ENCODE data around the gene CTXND1.

The CTXND1 gene

GRCh38 chr15:80177156-80177555 is 74.9 kb downstream of the CTXND1 start:
- TF ChIP-seq, protein P1, sequence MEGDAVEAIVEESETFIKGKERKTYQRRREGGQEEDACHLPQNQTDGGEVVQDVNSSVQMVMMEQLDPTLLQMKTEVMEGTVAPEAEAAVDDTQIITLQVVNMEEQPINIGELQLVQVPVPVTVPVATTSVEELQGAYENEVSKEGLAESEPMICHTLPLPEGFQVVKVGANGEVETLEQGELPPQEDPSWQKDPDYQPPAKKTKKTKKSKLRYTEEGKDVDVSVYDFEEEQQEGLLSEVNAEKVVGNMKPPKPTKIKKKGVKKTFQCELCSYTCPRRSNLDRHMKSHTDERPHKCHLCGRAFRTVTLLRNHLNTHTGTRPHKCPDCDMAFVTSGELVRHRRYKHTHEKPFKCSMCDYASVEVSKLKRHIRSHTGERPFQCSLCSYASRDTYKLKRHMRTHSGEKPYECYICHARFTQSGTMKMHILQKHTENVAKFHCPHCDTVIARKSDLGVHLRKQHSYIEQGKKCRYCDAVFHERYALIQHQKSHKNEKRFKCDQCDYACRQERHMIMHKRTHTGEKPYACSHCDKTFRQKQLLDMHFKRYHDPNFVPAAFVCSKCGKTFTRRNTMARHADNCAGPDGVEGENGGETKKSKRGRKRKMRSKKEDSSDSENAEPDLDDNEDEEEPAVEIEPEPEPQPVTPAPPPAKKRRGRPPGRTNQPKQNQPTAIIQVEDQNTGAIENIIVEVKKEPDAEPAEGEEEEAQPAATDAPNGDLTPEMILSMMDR (IDR thresholded peaks at IDR 0.05; ENCODE audit: low read length): no peak
- TF ChIP-seq EZH2 (optimal IDR thresholded peaks at IDR 0.05; ENCODE audit: low read depth, low read length) (no peak), EZH2phosphoT487 (IDR thresholded peaks at IDR 0.05; ENCODE audit: low read length) (no peak)
- Histone ChIP-seq H3K9ac (ENCODE audit: low read length) (no peak overlapping the region), H3K4me3 (ENCODE audit: low read length) (no peak overlapping the region), H4K20me1 (ENCODE audit: insufficient read depth, low read length) (no peaks in the 10 kb centered on the region), H3F3A (ENCODE audit: insufficient read depth, low read length) (no peaks in the 10 kb centered on the region), H3K9me2 (replicated peaks; ENCODE audit: insufficient read depth, low read length) (no peaks in the 10 kb centered on the region), H3K27me3 (replicated peaks; ENCODE audit: insufficient read depth, low read length) (no peaks in the 10 kb centered on the region), H3K36me3 (replicated peaks; ENCODE audit: insufficient read depth, low read length) (peaks cover 2% of the 10 kb centered on the region; the same call in 1 of the 2 replicates), H3K4me2 (ENCODE audit: low read depth, low read length) (no peak overlapping the region), H3K79me2 (ENCODE audit: low read length) (no peaks in the 10 kb centered on the region), H2AFZ (ENCODE audit: low read length) (no peak overlapping the region), H3K4me1 (ENCODE audit: low read length) (no peaks in the 10 kb centered on the region), H3K27ac (ENCODE audit: low read length) (no peak overlapping the region), H3K9me3 (replicated peaks; ENCODE audit: insufficient read depth, low read length) (no peaks in the 10 kb centered on the region)
- no peak for DNase-seq

DNA sequence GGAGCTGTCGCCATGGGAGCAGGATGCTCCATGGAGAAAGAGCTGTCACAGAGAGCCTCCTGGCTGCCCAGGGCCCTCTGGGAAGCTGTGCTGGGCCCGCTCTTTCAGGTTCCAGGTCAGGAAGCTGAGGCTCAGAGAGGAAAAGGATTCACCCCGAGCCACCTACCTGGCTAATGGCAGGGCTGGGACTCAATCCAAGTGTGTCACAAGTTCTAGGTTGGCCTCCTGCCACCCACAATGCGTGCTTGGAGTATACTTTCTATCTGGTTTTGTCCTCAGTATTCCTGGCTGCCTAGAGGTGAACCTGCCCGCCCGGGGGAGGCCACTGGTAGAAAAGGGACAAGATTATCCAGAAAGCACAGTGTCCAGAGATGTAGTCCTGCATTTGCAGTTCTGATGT is 75.6 kb downstream of the CTXND1 start:
- Histone ChIP-seq H3K27ac (ENCODE audit: low read length) (no peak overlapping the region), H3K4me2 (ENCODE audit: low read depth, low read length) (no peak overlapping the region), H3K36me3 (replicated peaks; ENCODE audit: insufficient read depth, low read length) (peaks cover 2% of the 10 kb centered on the region; the same call in 1 of the 2 replicates), H3K4me1 (ENCODE audit: low read length) (no peaks in the 10 kb centered on the region), H3K9me3 (replicated peaks; ENCODE audit: insufficient read depth, low read length) (no peaks in the 10 kb centered on the region), H3K9me2 (replicated peaks; ENCODE audit: insufficient read depth, low read length) (no peaks in the 10 kb centered on the region), H3K4me3 (ENCODE audit: low read length) (no peak overlapping the region), H3K27me3 (replicated peaks; ENCODE audit: insufficient read depth, low read length) (no peaks in the 10 kb centered on the region), H3K9ac (ENCODE audit: low read length) (no peak overlapping the region), H3K79me2 (ENCODE audit: low read length) (no peaks in the 10 kb centered on the region), H2AFZ (ENCODE audit: low read length) (no peak overlapping the region), H4K20me1 (ENCODE audit: insufficient read depth, low read length) (no peaks in the 10 kb centered on the region), H3F3A (ENCODE audit: insufficient read depth, low read length) (no peaks in the 10 kb centered on the region)
- TF ChIP-seq, protein P1 (IDR thresholded peaks at IDR 0.05; ENCODE audit: low read length): no peak
- TF ChIP-seq EZH2phosphoT487 (IDR thresholded peaks at IDR 0.05; ENCODE audit: low read length) (no peak), EZH2 (optimal IDR thresholded peaks at IDR 0.05; ENCODE audit: low read depth, low read length) (no peak)
- DNase-seq: no peak

- Histone ChIP-seq H3F3A (ENCODE audit: insufficient read depth, low read length) (no peaks in the 10 kb centered on the region), H3K9ac (ENCODE audit: low read length) (no peak overlapping the region), H4K20me1 (ENCODE audit: insufficient read depth, low read length) (no peaks in the 10 kb centered on the region), H3K4me2 (ENCODE audit: low read depth, low read length) (no peak overlapping the region), H3K27ac (ENCODE audit: low read length) (no peak overlapping the region), H3K79me2 (ENCODE audit: low read length) (no peaks in the 10 kb centered on the region), H3K4me1 (ENCODE audit: low read length) (no peaks in the 10 kb centered on the region), H3K9me2 (replicated peaks; ENCODE audit: insufficient read depth, low read length) (no peaks in the 10 kb centered on the region), H3K36me3 (replicated peaks; ENCODE audit: insufficient read depth, low read length) (no peaks in the 10 kb centered on the region), H3K27me3 (replicated peaks; ENCODE audit: insufficient read depth, low read length) (no peaks in the 10 kb centered on the region), H3K9me3 (replicated peaks; ENCODE audit: insufficient read depth, low read length) (no peaks in the 10 kb centered on the region), H3K4me3 (ENCODE audit: low read length) (no peak overlapping the region), H2AFZ (ENCODE audit: low read length) (no peak overlapping the region)
- no peak for DNase-seq
- TF ChIP-seq EZH2 (optimal IDR thresholded peaks at IDR 0.05; ENCODE audit: low read depth, low read length): no peak
- TF ChIP-seq, protein P1 (IDR thresholded peaks at IDR 0.05; ENCODE audit: low read length): no peak
- TF ChIP-seq EZH2phosphoT487 (IDR thresholded peaks at IDR 0.05; ENCODE audit: low read length): no peak
These were observed 76.6 kb downstream of the CTXND1 start for GRCh38 chr15:80175436-80175835.
